Activated T-cell treated with anti-CD3 and anti-CD28 coated beads for 1 hour (primary cell): ENCODE results near the gene ANKRD55.

Experiments used
- DNase-seq: peaks from one replicate; pipeline ENCODE4 v3.0.0-alpha.2; 2020; ENCODE audit warnings: low read depth

The ANKRD55 gene

GRCh38 chr5:56077796-56078233, 155.3 kb downstream of the ANKRD55 start:
- DNase-seq: no peak

GRCh38 chr5:56076486-56076885, 156.6 kb downstream of the ANKRD55 start:
- DNase-seq: no peak

- no peak for DNase-seq
Observed at GRCh38 chr5:56075361-56075760, 157.8 kb downstream of the ANKRD55 start.

- no peak for DNase-seq
Observed at GRCh38 chr5:56072863-56073766, 160.0 kb downstream of the ANKRD55 start.

- no peak for DNase-seq
Observed at GRCh38 chr5:56071470-56071869, 161.7 kb downstream of the ANKRD55 start.

GRCh38 chr5:56070851-56071465, 162.2 kb downstream of the ANKRD55 start:
- no peak for DNase-seq

GRCh38 chr5:56069652-56070226, 163.4 kb downstream of the ANKRD55 start:
- no peak for DNase-seq

- no peak for DNase-seq
Observed at GRCh38 chr5:56066931-56067450, 166.1 kb downstream of the ANKRD55 start.

- no peak for DNase-seq
Observed at GRCh38 chr5:56064984-56065383, 168.1 kb downstream of the ANKRD55 start.

- no peak for DNase-seq
Observed at GRCh38 chr5:56060276-56061110, 172.6 kb downstream of the ANKRD55 start.

GRCh38 chr5:56059854-56060253, 173.3 kb downstream of the ANKRD55 start:
- DNase-seq: no peak

GRCh38 chr5:56056875-56057274, 176.3 kb downstream of the ANKRD55 start:
- no peak for DNase-seq

- DNase-seq: no peak
Observed at GRCh38 chr5:56055859-56056258, 177.3 kb downstream of the ANKRD55 start.

GRCh38 chr5:56055287-56055686, 177.8 kb downstream of the ANKRD55 start:
- DNase-seq: no peak

- no peak for DNase-seq
Observed at GRCh38 chr5:56054666-56055065, 178.5 kb downstream of the ANKRD55 start.

GRCh38 chr5:56053363-56053762, 179.8 kb downstream of the ANKRD55 start:
- DNase-seq: no peak

GRCh38 chr5:56052735-56053134, 180.4 kb downstream of the ANKRD55 start:
- DNase-seq: no peak

- no peak for DNase-seq
Observed at GRCh38 chr5:56050551-56051255, 182.4 kb downstream of the ANKRD55 start.
